Effector CD8-positive, alpha-beta T cell (primary cell): ENCODE measurements around the gene TBC1D32.
"Not testable (repeated sequence)": the region's sequence is repeated elsewhere in the genome, so short reads cannot be mapped to it uniquely, and the experiment has no call there.

ENCODE experiments used
- DNase-seq: peaks from one replicate; lab custom pipeline; 2025; lab: John Stamatoyannopoulos, UW
- total RNA-seq, 4 experiments: gene quantifications; one replicate each; lab custom pipeline; 2026; lab: John Stamatoyannopoulos, UW

The TBC1D32 gene, protein sequence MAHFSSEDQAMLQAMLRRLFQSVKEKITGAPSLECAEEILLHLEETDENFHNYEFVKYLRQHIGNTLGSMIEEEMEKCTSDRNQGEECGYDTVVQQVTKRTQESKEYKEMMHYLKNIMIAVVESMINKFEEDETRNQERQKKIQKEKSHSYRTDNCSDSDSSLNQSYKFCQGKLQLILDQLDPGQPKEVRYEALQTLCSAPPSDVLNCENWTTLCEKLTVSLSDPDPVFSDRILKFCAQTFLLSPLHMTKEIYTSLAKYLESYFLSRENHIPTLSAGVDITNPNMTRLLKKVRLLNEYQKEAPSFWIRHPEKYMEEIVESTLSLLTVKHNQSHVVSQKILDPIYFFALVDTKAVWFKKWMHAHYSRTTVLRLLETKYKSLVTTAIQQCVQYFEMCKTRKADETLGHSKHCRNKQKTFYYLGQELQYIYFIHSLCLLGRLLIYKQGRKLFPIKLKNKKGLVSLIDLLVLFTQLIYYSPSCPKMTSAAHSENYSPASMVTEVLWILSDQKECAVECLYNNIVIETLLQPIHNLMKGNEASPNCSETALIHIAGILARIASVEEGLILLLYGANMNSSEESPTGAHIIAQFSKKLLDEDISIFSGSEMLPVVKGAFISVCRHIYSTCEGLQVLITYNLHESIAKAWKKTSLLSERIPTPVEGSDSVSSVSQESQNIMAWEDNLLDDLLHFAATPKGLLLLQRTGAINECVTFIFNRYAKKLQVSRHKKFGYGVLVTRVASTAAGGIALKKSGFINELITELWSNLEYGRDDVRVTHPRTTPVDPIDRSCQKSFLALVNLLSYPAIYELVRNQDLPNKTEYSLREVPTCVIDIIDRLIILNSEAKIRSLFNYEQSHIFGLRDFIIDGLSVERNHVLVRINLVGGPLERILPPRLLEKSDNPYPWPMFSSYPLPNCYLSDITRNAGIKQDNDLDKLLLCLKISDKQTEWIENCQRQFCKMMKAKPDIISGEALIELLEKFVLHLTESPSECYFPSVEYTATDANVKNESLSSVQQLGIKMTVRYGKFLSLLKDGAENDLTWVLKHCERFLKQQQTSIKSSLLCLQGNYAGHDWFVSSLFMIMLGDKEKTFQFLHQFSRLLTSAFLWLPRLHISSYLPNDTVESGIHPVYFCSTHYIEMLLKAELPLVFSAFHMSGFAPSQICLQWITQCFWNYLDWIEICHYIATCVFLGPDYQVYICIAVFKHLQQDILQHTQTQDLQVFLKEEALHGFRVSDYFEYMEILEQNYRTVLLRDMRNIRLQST
- 12.5 to 21.9 (median 15.5) reads per million in 4 experiments for total RNA-seq

- peak; percentile 83 for DNase-seq
Observed at GRCh38 chr6:121334299-121335086, at the start of gene TBC1D32. TSS of gene TBC1D32 (minus strand) at chr6:121334480. CDS start at chr6:121334430, 50 bp downstream.

- no peak for DNase-seq
Observed at GRCh38 chr6:121383478-121383877, 49.2 kb upstream of the TBC1D32 start.

GRCh38 chr6:121382467-121383121 lies 48.3 kb upstream of the TBC1D32 start:
- no peak for DNase-seq

- no peak for DNase-seq
Observed at GRCh38 chr6:121376411-121376810, 42.1 kb upstream of the TBC1D32 start.

GRCh38 chr6:121374219-121374618 lies 39.9 kb upstream of the TBC1D32 start:
- DNase-seq = not testable (repeated sequence)

DNA sequence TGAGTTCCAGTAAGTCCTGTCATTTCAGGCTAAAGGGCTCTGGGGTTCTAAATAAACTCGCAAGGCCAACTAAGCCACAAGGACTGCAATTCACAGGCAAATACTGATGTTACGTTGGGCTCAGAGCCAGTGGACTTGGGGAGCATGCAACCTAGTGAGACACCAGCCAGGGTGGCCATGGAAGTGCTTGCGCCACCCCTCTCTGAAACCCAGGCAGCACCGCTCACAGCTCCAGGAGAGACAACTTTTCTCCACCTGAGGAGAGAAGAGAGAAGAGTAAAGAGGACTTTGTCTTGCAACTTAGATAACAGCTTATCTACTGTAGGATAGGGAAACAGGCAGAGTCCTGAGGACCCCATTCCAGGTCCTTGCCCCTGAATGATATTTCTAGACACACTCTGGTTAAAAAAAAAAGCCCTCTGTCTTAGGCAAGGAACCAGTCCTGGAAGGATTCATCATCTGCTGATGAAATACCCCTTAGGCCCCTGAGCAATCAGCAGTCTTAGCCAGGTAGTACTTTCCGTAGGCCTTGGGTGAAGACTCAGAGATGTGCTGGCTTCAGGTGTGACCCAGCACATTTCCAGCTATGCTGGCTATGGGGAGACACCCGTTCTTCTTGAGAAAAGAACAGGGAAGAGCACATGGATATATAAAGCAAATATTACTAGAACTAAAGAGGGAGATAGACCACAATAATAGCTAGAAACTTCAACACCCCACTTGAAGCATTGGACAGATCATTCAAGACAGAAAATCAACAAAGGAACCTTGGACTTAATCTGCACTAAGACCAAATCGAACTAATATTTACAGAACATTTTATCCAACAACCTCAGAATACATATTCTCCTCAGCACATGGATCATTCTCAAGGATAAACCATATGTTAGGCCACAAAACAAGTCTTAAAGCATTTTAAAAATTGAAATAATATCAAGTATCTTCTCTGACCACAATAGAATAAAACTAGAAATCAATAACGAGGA lies 31.5 kb upstream of the TBC1D32 start:
- no peak for DNase-seq

GRCh38 chr6:121356575-121356974 lies 22.3 kb upstream of the TBC1D32 start:
- no peak for DNase-seq

GRCh38 chr6:121354764-121355163 lies 20.5 kb upstream of the TBC1D32 start:
- no peak for DNase-seq

- no peak for DNase-seq
Observed at GRCh38 chr6:121352941-121353340, 18.7 kb upstream of the TBC1D32 start.

DNA sequence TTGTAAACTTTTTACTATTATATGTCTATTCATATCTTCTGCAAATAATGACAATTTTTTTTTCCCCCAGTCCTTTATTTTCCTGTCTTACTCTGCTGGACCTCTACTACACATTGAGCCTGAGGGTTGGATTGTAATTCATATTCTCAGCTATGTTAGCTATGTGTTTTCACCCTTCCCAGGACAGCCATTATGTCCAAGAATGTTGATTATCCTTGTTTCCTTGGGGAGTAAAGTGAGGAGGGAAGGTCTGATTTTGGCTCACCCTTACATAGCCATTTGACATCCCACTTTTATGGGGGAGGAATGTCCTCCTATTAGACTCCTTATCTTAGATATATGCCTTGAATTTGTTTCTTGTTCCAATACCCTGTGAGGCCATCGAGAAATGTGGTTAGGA lies 17.6 kb upstream of the TBC1D32 start:
- no peak for DNase-seq

- DNase-seq = no peak
Observed at GRCh38 chr6:121349596-121349995, 15.3 kb upstream of the TBC1D32 start.

GRCh38 chr6:121347484-121347883 lies 13.2 kb upstream of the TBC1D32 start:
- DNase-seq = no peak

DNA sequence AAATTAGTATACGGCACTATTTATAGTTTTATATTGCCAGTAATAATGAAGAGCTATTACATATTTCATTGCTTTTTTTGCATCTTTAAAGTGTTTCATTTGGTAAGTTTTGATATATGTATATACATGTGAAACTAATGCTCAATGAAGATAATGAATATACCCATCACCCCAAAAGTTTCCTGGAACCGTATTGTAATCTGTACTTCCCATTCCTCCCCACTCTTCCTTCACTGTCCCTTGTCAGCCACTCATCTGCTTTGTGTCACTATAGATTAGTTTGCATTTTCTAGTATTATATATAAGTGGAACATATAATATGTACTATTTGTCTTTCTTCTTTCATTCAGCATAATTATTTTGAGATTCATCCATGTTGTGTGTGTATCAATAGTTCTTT lies 10.3 kb upstream of the TBC1D32 start:
- no peak for DNase-seq

DNA sequence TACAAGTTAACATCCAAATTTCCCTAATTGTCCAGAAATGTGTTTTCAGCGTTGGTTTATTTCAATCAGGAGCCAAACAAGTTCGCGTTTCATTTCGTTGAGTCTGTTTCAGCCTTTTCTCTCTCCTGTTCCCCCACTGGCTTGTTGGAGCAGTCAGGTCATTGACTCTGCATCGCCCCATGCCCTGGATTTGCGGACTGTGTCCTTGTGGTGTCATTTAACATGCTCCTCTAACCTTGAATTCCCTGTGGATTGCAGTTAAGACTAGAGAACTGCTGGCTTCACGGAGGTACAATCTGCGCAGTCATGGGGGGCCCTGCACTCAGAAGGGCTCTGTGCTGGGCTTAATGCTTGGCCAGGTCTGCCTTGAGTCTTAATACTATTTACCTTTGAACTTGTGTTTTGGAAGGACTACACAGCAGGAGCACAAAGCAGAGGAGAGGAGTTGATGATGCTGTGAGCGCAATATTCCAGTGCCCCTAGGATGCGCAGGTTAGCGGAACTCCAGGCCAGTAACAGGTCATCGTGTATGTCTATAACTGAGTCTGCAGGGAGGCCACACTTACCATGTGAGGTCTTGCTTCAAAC lies 5.5 kb upstream of the TBC1D32 start:
- DNase-seq = no peak

DNA sequence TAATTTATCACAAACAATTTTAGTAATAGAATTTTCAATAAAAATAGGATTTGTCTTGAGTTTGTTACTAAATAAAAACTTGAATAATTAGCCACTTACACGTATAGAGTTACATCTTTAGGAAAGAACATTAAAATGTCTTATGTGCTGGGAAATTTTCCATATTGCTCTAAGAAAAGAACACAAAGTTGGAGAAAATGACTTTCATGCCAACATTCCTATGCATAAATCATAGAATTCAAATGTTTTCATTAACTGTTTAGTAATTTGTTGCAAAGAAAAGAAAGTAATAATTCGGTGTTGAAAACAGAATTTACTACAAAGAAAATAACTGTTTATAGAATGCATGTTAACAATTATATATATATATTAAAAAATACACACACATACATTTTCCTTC lies 4.7 kb upstream of the TBC1D32 start:
- no peak for DNase-seq

DNA sequence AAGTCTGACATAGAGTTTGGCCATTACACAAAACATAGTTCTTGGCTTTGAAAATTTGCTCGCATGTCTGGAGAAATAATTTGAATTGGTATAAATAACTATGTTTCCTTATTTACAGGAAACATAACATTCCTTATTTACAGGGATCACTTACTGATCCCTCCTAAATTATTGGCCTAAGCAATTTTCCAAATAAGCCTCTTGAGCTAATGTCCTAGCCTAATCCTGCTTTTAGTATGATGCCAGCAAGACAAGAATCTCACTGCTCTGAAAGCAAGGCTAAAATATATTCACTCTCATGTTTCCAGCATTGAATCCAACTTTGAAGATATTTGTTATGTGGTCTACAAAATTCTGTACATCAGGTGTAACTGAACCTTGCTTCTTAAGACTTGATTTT lies 4.1 kb upstream of the TBC1D32 start:
- no peak for DNase-seq

- no peak for DNase-seq
Observed at GRCh38 chr6:121335087-121336008, 1.1 kb upstream of the TBC1D32 start.

- DNase-seq = not testable (repeated sequence)
Observed at GRCh38 chr6:121333694-121334093, 586 bp downstream of the TBC1D32 start.
